WI38 (cell line): ENCODE data around the gene TTLL5.

Source experiments
- H3K4me3 ChIP-seq: 2 replicates; pipeline ENCODE4 v1.5.1; 2011; ENCODE audit warnings: low read depth, mild to moderate bottlenecking, control low read depth, low read length
- TF ChIP-seq, protein P1 (sequence below): IDR thresholded peaks from 2 replicates; pipeline ENCODE4 v1.5.1; 2012; ENCODE audit warnings: low read depth, mild to moderate bottlenecking, control low read depth, low read length

TTLL5 gene

GRCh38 chr14:75736845-75737485 is 75.9 kb downstream of the TTLL5 start:
- no peak overlapping the region for H3K4me3 ChIP-seq
- TF ChIP-seq, protein P1, sequence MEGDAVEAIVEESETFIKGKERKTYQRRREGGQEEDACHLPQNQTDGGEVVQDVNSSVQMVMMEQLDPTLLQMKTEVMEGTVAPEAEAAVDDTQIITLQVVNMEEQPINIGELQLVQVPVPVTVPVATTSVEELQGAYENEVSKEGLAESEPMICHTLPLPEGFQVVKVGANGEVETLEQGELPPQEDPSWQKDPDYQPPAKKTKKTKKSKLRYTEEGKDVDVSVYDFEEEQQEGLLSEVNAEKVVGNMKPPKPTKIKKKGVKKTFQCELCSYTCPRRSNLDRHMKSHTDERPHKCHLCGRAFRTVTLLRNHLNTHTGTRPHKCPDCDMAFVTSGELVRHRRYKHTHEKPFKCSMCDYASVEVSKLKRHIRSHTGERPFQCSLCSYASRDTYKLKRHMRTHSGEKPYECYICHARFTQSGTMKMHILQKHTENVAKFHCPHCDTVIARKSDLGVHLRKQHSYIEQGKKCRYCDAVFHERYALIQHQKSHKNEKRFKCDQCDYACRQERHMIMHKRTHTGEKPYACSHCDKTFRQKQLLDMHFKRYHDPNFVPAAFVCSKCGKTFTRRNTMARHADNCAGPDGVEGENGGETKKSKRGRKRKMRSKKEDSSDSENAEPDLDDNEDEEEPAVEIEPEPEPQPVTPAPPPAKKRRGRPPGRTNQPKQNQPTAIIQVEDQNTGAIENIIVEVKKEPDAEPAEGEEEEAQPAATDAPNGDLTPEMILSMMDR: no peak

DNA sequence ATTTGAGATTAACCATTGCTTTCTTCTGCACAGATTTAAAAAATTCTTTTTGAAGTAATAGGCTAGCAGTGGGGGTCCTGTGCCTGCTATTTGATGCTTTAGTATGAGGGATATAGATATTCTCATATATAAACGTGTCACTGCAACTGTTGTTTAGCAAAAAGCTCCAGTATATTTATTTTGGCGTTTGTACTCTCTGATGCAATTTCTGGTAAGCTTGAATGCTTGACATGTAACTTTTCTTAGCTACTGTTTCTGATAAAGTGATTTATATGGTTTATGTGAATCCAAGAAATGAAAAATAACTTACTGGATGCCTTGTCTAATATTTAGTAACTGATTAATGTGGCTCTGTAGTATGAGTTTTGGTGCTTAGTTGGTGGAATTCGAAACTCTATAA is 77.1 kb downstream of the TTLL5 start:
- TF ChIP-seq, protein P1: no peak

DNA sequence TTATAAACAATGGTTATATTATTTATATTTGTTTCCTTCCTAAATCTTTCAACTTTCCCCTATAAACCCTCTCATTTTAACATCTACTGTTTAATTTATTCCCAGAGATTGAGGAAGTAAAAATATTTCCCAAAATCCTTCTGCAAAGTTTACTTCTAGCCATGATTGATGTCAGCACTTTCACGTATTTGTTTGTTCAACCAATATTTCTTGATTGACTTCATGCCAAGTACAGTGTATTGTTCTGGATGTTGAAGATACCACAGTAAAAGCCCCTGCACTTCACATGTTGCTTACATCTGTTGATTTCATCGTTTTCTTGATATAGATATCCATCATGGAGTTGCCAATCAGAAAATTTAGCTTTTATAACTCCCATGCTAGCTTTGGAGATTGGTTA is 81.8 kb downstream of the TTLL5 start:
- no peak overlapping the region for H3K4me3 ChIP-seq
- TF ChIP-seq, protein P1: no peak

More for the DNA sequence above, 77.1 kb downstream of the TTLL5 start:
- no peak overlapping the region for H3K4me3 ChIP-seq

DNA sequence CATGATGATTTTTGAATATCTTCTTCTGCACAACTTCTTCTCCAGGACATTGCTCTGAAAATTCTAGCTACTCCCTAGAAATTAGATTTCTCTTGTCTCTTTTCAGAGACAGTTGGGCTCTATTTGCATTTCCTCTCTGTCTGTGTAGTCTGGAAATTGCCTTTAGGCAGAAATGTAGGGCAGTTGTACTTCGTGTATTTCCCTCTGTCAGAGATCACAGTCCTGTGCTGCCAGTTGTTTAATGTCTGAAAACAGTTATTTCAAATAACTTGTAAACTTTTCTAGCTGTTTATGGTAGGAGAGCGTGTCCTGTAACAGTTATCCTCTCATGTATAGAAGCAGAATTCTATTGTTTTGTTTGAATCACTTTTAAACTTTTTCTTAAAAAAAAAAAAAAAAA is 86.9 kb downstream of the TTLL5 start:
- TF ChIP-seq, protein P1: no peak
- H3K4me3 ChIP-seq: no peak overlapping the region

- no peak overlapping the region for H3K4me3 ChIP-seq
- TF ChIP-seq, protein P1: no peak
Measured at GRCh38 chr14:75748336-75748735, 87.3 kb downstream of the TTLL5 start.

DNA sequence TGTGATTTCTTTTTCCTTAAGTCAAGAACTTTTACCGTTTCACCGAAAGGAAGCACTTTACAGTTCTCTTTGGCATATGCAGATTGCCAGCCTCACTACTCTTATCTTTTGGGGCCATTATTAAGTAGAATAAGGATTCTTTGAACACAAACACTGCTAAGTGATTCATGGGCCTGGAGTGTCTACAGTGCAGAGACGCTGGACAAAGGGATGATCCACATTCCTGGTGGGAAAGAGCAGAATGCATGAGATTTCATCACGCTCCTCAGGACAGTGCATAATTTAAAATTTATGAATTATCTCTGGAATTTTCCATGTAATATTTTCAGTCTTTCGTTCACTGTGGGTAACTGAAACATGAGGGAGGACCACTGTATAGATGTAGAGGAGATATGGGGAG is 90.2 kb downstream of the TTLL5 start:
- no peak overlapping the region for H3K4me3 ChIP-seq
- TF ChIP-seq, protein P1: no peak

DNA sequence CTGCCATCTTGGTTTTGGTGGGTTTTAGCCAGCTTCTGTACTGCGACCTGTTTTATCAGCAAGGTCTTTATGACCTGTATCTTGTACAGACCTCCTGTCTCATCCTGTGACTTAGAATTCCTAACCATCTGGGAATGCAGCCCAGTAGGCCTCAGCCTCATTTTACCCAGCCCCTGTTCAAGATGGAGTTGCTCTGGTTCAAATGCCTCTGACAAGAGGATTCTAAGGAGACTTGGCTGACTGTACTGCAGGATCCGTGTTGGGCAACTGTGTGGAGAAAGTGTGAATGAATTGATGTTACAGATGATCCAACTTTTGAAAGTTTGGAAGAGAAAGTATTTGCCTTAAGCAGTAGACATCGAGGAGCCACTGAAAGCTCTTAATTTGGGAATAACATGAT is 91.0 kb downstream of the TTLL5 start:
- TF ChIP-seq, protein P1: no peak

More for the DNA sequence above, 91.0 kb downstream of the TTLL5 start:
- no peak overlapping the region for H3K4me3 ChIP-seq
